Measurements from ENCODE around the gene FHOD1.

The FHOD1 gene

DNA sequence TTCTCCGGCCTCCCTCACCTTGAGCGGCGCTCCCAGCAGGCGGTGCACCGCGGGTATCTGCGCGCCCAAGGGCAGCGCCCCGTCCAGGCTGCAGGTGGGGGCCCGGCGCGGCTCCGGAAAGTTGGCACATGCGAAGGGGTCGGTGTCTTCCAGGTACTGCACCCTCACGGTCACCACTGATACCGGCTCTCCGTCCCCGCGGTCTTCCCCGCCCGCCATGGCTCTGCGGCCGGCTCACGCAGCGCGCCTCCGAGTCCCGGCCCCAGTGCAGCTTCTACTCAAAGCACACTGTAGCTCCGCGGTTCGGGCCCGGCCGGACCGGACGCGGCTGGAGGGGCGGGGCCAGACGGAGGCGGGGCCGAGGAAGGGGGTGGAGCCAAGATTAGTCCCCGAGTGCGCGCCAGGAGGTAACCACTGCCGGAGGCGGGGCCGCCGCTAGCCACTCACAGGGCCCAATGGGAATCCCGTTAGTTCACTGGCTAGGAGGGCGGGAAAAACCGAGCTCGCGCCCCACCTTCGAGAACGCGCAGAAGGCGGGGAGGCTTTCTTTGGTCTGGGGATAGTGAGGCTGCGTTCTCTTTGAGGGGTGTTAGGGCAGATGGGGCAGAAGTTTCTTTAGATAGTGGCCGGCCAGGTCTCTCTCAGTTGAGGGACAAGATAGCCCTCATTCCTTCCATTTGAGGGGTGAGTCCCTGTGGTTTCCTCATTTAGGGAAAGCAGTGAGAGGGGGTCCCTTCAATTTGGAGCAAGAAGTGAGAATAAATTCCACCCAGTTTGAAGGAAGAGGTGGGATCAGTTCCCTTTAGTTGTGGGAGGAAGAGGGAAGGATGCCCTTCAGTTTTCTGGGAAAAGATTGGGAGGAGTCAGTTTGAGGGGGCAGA, at the start of gene FHOD1:
Gene FHOD1 (minus strand): TSS at position 290 of the 881 bp plus-strand sequence. CDS start 71 bp downstream, at position 219.
- DNase-seq (ENCODE audit: low spot score) = peak; percentile 99

GRCh38 chr16:67296420-67296819, 49.1 kb upstream of the FHOD1 start:
- no peak for DNase-seq (ENCODE audit: low spot score)

DNA sequence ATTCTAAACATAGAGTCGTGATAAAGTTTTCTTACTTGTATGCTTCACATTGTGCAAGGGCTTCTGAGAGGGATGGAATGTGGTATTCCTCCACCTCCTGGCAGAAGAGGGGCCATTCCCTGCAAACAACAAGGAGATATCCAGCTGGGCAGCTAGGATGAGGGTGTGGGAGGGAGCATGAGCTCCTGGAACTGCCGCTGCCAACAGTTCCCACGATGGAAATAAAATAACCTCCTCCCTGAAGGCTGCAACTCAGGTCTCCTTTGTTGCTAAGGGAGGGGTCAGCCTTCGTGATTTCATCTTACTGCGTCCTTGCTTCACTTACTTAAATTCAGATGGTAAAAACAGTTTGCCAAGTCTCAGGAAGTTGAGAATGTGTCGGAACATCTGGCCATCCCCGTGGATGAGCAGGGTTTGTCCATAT, 47.7 kb upstream of the FHOD1 start:
- DNase-seq (ENCODE audit: low spot score) = no peak

DNA sequence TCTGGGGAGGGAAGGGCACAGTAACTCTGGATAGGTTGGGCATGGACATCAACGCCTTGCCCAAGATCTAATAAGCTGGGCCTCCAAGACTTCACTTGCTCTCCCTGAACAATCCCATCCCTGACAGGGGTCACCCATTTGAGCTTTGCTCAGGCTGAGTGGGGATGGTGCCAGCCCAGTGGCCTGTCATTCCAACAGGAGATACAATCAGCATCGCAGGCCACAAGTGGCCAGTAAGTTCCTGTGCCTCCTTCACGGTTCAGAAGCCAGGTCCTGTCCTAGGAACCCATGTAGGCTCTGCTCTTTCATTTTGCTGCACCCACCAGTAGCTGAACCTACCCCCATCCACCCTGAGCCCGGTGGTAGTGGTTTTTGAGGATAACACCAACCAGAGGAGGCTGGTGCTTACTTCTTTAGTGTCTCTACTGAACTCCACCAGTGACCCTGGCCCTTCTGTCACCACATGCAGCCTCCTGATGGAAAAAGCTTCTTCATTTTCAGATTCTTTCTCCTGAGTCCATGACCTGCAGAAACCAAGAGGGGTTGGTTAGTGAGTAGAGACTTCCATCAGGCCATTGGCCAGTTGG, 47.0 kb upstream of the FHOD1 start:
- no peak for DNase-seq (ENCODE audit: low spot score)

DNA sequence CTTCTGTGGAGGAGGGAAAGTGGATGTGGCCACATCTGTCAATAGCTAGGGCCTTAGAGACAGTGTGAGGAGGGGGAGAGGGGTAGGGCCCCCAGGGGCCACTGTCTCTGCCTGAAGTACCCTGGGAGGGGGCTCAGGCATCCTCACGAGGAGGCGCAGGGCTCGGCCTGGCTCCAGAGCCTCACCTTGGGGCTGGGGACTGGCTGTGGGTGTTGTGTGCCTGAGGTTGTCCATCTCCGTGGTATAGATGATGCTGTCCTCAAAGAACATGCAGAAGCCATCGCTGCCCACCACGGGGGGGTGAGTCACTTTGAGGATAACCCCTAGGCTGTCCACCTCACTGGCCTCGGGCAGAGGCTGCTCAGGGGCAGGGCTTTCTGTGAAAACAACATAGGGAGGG, 44.2 kb upstream of the FHOD1 start:
- no peak for DNase-seq (ENCODE audit: low spot score)

GRCh38 chr16:67287960-67288359, 40.7 kb upstream of the FHOD1 start:
- DNase-seq (ENCODE audit: low spot score) = no peak

DNA sequence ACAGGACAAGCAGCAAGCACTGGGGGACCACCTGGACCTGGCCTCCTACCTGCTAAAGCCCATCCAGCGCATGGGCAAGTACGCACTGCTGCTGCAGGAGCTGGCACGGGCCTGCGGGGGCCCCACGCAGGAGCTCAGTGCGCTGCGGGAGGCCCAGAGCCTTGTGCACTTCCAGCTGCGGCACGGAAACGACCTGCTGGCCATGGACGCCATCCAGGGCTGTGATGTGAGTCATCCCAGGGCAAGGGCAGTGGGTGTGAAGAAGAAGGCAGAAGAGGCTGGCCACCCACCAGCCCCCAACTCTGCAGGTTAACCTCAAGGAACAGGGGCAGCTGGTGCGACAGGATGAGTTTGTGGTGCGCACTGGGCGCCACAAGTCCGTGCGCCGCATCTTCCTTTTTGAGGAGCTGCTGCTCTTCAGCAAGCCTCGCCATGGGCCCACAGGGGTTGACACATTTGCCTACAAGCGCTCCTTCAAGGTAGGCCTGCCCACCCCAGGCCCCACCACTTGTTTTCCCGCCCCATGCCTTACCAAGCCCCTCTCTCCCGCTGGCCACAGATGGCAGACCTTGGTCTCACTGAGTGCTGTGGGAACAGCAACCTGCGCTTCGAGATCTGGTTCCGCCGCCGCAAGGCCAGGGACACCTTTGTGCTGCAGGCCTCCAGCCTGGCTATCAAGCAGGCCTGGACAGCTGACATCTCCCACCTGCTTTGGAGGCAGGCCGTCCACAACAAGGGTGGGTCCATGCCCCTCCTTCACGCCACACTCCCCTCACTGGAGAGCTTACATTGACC, 39.4 kb upstream of the FHOD1 start:
- no peak for DNase-seq (ENCODE audit: low spot score)

GRCh38 chr16:67284699-67285646, 37.7 kb upstream of the FHOD1 start:
- no peak for DNase-seq (ENCODE audit: low spot score)

- DNase-seq (ENCODE audit: low spot score) = no peak
Observed at GRCh38 chr16:67283826-67284555, 36.7 kb upstream of the FHOD1 start.

GRCh38 chr16:67283039-67283825, 36.0 kb upstream of the FHOD1 start:
- DNase-seq (ENCODE audit: low spot score) = no peak

- DNase-seq (ENCODE audit: low spot score) = no peak
Observed at GRCh38 chr16:67282447-67282805, 35.1 kb upstream of the FHOD1 start.

- DNase-seq (ENCODE audit: low spot score) = no peak
Observed at GRCh38 chr16:67281536-67282446, 34.5 kb upstream of the FHOD1 start.

GRCh38 chr16:67280090-67281015, 33.1 kb upstream of the FHOD1 start:
- no peak for DNase-seq (ENCODE audit: low spot score)

- DNase-seq (ENCODE audit: low spot score) = peak; percentile 87
Observed at GRCh38 chr16:67279296-67280089, 32.2 kb upstream of the FHOD1 start, which contains the start of gene PLEKHG4. Gene PLEKHG4, plus strand, starts transcription at chr16:67279532. Its CDS starts 513 bp downstream, at chr16:67280045.

GRCh38 chr16:67278773-67279295, 31.6 kb upstream of the FHOD1 start:
- peak; percentile 59 for DNase-seq (ENCODE audit: low spot score)

- DNase-seq (ENCODE audit: low spot score) = no peak
Observed at GRCh38 chr16:67277999-67278772, 30.9 kb upstream of the FHOD1 start.

Measured in activated CD4-positive, alpha-beta T cell treated with anti-CD3 and anti-CD28 coated beads, Interleukin-2, Interleukin-4, amounts not matched to agents 100 ng/mL and 50 ng/mL, durations not matched to agents 16 hours and 8 hours (primary cell).